Osteocyte (in vitro differentiated cells): ENCODE measurements around the gene MUC5B. TPM values are rescaled to one million over a fixed set of nuclear protein-coding genes. Genes with fewer than 3 reads are reported as not detected.

Source experiments
- DNase-seq: peaks from one replicate; pipeline ENCODE4 v3.0.0; 2021; ENCODE audit warnings: mixed read lengths; ENCODE audit not compliant: unreplicated experiment; ENCODE audit errors: extremely low spot score
- H3K27ac Mint-ChIP-seq: one replicate; pipeline ENCODE4 v1.8.0; 2021; ENCODE audit warnings: mild to moderate bottlenecking, mixed read lengths; ENCODE audit not compliant: unreplicated experiment
- H3K27me3 Mint-ChIP-seq: one replicate; pipeline ENCODE4 v1.8.0; 2021; ENCODE audit warnings: mixed read lengths; ENCODE audit not compliant: unreplicated experiment
- H3K36me3 Mint-ChIP-seq: one replicate; pipeline ENCODE4 v1.8.0; 2021; ENCODE audit warnings: mixed read lengths; ENCODE audit not compliant: unreplicated experiment
- H3K4me1 Mint-ChIP-seq: one replicate; pipeline ENCODE4 v1.8.0; 2021; ENCODE audit warnings: mixed read lengths; ENCODE audit not compliant: unreplicated experiment
- H3K4me3 Mint-ChIP-seq: one replicate; pipeline ENCODE4 v1.8.0; 2021; ENCODE audit warnings: mild to moderate bottlenecking, moderate library complexity, mixed read lengths; ENCODE audit not compliant: unreplicated experiment
- H3K9me3 Mint-ChIP-seq: one replicate; pipeline ENCODE4 v1.8.0; 2021; ENCODE audit warnings: mixed read lengths; ENCODE audit not compliant: unreplicated experiment
- CTCF ChIP-seq: fragments of 200-600 bp; sonication (generic); IDR thresholded peaks from 2 replicates; pipeline ENCODE4 v1.5.0; 2021; ENCODE audit warnings: antibody characterized with exemption, mild to moderate bottlenecking, moderate library complexity
- total RNA-seq: library from RNA; stranded (reverse); gene quantifications from 2 replicates; pipeline ENCODE4 v1.2.1, GENCODE V29; 2021

The MUC5B gene
- total RNA-seq, 1 donor from 2014 or later = not detected

DNA sequence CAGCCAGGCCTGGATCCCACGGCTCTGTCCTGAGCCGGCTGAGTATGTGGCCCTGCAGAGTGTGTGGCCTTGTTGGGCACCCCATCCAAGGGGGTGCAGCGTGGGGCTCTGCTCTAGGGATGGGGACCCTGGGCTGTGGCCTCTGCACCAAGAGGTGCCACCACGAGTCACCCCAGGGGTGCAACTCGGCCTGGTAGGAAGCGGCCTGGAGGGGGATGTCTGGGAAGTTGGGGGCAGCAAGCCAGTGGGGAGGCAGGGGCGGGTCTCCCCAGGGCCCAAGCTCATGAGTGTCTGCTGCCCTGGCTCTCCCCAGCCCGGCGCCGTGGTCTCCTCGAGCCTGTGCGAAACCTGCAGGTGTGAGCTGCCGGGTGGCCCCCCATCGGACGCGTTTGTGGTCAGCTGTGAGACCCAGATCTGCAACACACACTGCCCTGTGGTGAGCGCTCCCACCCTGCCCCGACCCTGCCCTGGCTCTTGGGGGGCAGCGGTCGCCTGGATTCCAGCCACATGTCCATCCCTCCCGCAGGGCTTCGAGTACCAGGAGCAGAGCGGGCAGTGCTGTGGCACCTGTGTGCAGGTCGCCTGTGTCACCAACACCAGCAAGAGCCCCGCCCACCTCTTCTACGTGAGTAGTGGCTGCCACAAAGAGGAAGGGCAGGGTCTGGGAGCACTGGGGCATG is 24.2 kb upstream of the MUC5B start:
- Mint-ChIP-seq H3K27ac (no peak overlapping the region), H3K4me3 (no peak overlapping the region), H3K4me1 (no peaks in the 10 kb centered on the region), H3K9me3 (no peaks in the 10 kb centered on the region), H3K27me3 (no peaks in the 10 kb centered on the region), H3K36me3 (no peaks in the 10 kb centered on the region)
- peak; percentile 84 for DNase-seq
- TF ChIP-seq CTCF = no peak

DNA sequence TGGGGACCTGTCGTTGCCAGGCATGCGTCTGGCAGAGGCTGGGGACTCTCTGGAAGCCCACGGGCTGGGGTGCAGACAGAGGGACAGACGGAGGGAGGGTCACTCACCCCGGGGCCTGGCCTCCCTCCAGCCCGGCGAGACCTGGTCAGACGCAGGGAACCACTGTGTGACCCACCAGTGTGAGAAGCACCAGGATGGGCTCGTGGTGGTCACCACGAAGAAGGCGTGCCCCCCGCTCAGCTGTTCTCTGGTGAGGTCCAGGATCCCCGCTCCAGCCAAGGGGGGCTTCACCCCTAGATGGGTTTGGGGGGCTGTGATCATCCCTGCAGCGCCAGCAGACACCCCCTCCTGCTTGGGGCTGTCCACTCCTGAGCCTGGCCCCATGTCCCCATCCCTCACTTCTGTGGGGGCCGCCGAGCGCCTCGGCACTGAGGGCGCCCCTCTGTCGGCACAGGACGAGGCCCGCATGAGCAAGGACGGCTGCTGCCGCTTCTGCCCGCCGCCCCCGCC is 23.6 kb upstream of the MUC5B start:
- Mint-ChIP-seq H3K36me3 (no peaks in the 10 kb centered on the region), H3K4me3 (no peak overlapping the region), H3K27me3 (no peaks in the 10 kb centered on the region), H3K4me1 (no peaks in the 10 kb centered on the region), H3K9me3 (no peaks in the 10 kb centered on the region), H3K27ac (no peak overlapping the region)
- no peak for TF ChIP-seq CTCF
- peak; percentile 80 for DNase-seq

GRCh38 chr11:1199751-1200610 is 22.9 kb upstream of the MUC5B start:
- Mint-ChIP-seq H3K9me3 (no peaks in the 10 kb centered on the region), H3K4me3 (no peak overlapping the region), H3K36me3 (no peaks in the 10 kb centered on the region), H3K27me3 (no peaks in the 10 kb centered on the region), H3K4me1 (no peaks in the 10 kb centered on the region), H3K27ac (no peak overlapping the region)
- peak; percentile 83 for DNase-seq
- TF ChIP-seq CTCF = no peak

DNA sequence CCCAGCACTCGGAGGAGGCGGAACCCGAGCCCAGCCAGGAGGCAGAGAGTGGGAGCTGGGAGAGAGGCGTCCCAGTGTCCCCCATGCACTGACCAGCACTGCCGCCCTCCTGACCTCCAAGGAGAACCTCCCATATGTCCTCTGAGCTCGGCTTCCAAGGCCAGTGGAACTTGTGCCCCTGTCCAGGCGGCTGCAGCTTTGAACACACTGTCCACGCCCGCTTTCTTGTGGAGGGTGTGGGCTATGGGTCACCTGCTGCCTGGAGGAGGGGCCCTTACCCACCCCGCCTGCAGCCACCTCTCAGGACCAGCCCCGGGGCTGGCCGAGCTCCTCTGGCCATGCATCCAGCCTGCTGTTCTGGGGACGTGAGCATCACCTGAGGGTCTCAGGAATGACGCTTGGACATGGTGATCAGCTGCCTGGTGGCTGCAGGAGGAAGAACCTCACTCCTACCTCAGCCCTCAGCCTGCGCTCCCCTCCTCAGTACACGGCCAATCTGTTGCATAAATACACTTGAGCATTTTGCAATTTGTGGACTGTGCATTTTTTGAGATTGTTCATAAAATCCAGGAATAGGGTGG is 22.2 kb upstream of the MUC5B start:
- TF ChIP-seq CTCF = no peak
- Mint-ChIP-seq H3K9me3 (no peaks in the 10 kb centered on the region), H3K4me3 (no peak overlapping the region), H3K27me3 (peaks cover 3% of the 10 kb centered on the region), H3K36me3 (no peaks in the 10 kb centered on the region), H3K4me1 (no peaks in the 10 kb centered on the region), H3K27ac (no peak overlapping the region)
- peak; percentile 70 for DNase-seq
